Measurements from ENCODE around the gene MPHOSPH9. TPM values are rescaled to one million over a fixed set of nuclear protein-coding genes. Genes with fewer than 3 reads are reported as not detected.

Gene MPHOSPH9
- total RNA-seq, 4 donors from 2014 or later = 14.0 to 44.3 (median 14.3) TPM

- H3K36me3 ChIP-seq = peaks cover 6% of the 10 kb centered on the region
- no peak overlapping the region for H3K4me3 ChIP-seq
- no peak for DNase-seq (ENCODE audit: low spot score in 2 of 2)
- H3K9me3 ChIP-seq = no peaks in the 10 kb centered on the region
- peak overlapping the region; percentile 2 for H3K27ac ChIP-seq
- TF ChIP-seq, protein P1, sequence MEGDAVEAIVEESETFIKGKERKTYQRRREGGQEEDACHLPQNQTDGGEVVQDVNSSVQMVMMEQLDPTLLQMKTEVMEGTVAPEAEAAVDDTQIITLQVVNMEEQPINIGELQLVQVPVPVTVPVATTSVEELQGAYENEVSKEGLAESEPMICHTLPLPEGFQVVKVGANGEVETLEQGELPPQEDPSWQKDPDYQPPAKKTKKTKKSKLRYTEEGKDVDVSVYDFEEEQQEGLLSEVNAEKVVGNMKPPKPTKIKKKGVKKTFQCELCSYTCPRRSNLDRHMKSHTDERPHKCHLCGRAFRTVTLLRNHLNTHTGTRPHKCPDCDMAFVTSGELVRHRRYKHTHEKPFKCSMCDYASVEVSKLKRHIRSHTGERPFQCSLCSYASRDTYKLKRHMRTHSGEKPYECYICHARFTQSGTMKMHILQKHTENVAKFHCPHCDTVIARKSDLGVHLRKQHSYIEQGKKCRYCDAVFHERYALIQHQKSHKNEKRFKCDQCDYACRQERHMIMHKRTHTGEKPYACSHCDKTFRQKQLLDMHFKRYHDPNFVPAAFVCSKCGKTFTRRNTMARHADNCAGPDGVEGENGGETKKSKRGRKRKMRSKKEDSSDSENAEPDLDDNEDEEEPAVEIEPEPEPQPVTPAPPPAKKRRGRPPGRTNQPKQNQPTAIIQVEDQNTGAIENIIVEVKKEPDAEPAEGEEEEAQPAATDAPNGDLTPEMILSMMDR (IDR thresholded peaks at IDR 0.05) = no peak
- TF ChIP-seq POLR2AphosphoS5 (IDR thresholded peaks at IDR 0.05) = no peak
- TF ChIP-seq POLR2A (IDR thresholded peaks at IDR 0.05) = no peak
- TF ChIP-seq EP300 (IDR thresholded peaks at IDR 0.05) = no peak
- no peaks in the 10 kb centered on the region for H3K27me3 ChIP-seq
- peaks cover 30% of the 10 kb centered on the region for H3K4me1 ChIP-seq
- 77% methylated on average over 5 of the region's 9 CpGs for WGBS
Observed at GRCh38 chr12:123106640-123107359, 126.1 kb downstream of the MPHOSPH9 start.

GRCh38 chr12:123105211-123105826 is 127.6 kb downstream of the MPHOSPH9 start:
- DNase-seq (ENCODE audit: low spot score in 2 of 2) = no peak
- Histone ChIP-seq H3K4me1 (peaks cover 30% of the 10 kb centered on the region), H3K4me3 (no peak overlapping the region), H3K9me3 (no peaks in the 10 kb centered on the region), H3K36me3 (peaks cover 6% of the 10 kb centered on the region), H3K27ac (no peak overlapping the region), H3K27me3 (no peaks in the 10 kb centered on the region)
- TF ChIP-seq, protein P1 (IDR thresholded peaks at IDR 0.05) = no peak
- no peak for TF ChIP-seq POLR2A (IDR thresholded peaks at IDR 0.05)
- no peak for TF ChIP-seq POLR2AphosphoS5 (IDR thresholded peaks at IDR 0.05)
- TF ChIP-seq EP300 (IDR thresholded peaks at IDR 0.05) = no peak
- 82% methylated on average over 14 of the region's 14 CpGs for WGBS

DNA sequence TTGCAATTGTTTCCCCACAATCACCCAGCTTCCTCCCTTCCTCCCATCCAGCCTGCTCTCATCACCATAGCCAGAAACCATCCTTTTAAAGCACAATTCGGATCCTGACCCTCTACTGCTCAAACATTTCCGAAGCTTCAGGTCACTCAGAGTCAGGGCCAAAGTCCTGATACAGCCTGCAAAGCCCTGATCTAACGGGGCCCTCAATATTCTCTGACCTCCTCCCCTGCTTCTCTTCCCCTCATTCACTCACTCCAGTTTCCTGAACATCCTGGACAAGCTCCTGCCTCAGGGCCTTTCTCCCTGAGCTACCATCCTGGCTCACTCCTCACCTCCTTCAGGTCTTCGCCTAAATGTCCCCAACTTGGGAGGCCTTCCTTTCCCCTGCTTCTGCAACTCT is 128.1 kb downstream of the MPHOSPH9 start:
- no peak for DNase-seq (ENCODE audit: low spot score in 2 of 2)
- H3K4me1 ChIP-seq = peaks cover 29% of the 10 kb centered on the region
- H3K4me3 ChIP-seq = no peak overlapping the region
- H3K36me3 ChIP-seq = peaks cover 6% of the 10 kb centered on the region
- TF ChIP-seq POLR2A (IDR thresholded peaks at IDR 0.05) (no peak), EP300 (IDR thresholded peaks at IDR 0.05) (no peak), POLR2AphosphoS5 (IDR thresholded peaks at IDR 0.05) (no peak)
- TF ChIP-seq, protein P1 (IDR thresholded peaks at IDR 0.05) = no peak
- H3K27ac ChIP-seq = no peak overlapping the region
- H3K9me3 ChIP-seq = no peaks in the 10 kb centered on the region
- H3K27me3 ChIP-seq = no peaks in the 10 kb centered on the region
- WGBS = 88% methylated on average over 4 of the region's 4 CpGs

Other genes starting within 250 kb of the MPHOSPH9 start
- gene PITPNM2, start 82.1 kb downstream of the MPHOSPH9 start, total RNA-seq = 10 to 100 TPM in 1 of 4 donors, 1 to 10 TPM in 3; 5.9 to 11.8 (median 6.9) TPM
- gene MTRFR, start 295 bp upstream of the MPHOSPH9 start, total RNA-seq = 10 to 100 TPM in 1 of 4 donors, 1 to 10 TPM in 3; 6.4 to 17.1 (median 8.2) TPM
- 100 to 1,000 TPM in 1 of 4 donors, 10 to 100 TPM in 3; 45.1 to 133 (median 84.4) TPM for gene CDK2AP1, start 38.7 kb upstream of the MPHOSPH9 start, total RNA-seq
- gene SBNO1, start 131.7 kb upstream of the MPHOSPH9 start, total RNA-seq = 10 to 100 TPM; 18.2 to 26.6 (median 25.8) TPM
- gene KMT5A, start 151.0 kb upstream of the MPHOSPH9 start, total RNA-seq = 10 to 100 TPM; 52.2 to 70.1 (median 60.8) TPM
- gene RILPL2, start 203.5 kb upstream of the MPHOSPH9 start, total RNA-seq = 1 to 10 TPM; 3.2 to 6.1 (median 4.3) TPM
- 10 to 100 TPM; 16.2 to 33.8 (median 20.3) TPM for gene SNRNP35, start 225.0 kb upstream of the MPHOSPH9 start, total RNA-seq

All from suprapubic skin (tissue), 4 donors.